BLaER1 treated with 17β-estradiol and CSF1 and Interleukin-3, amounts not matched to agents 10 nM and 100 nM (cell line): ENCODE results near the gene CNOT6L.
"Not testable (repeated sequence)": the region's sequence is repeated elsewhere in the genome, so short reads cannot be mapped to it uniquely, and the experiment has no call there.

Experiments used
- H3K27ac ChIP-seq, 11 experiments: shearing (Covaris generic); formaldehyde crosslinking; 2 replicates each; pipeline ENCODE4 v1.8.1; 2022
- H3K27me3 ChIP-seq, 11 experiments: shearing (Covaris generic); formaldehyde crosslinking; 2 replicates each; pipeline ENCODE4 v1.8.1; 2022
- H3K36me3 ChIP-seq, 11 experiments: shearing (Covaris generic); formaldehyde crosslinking; 2 replicates each; pipeline ENCODE4 v1.8.1; 2022
- H3K4me1 ChIP-seq, 10 experiments: shearing (Covaris generic); formaldehyde crosslinking; 2 replicates each; pipeline ENCODE4 v1.8.1; 2022
- H3K4me2 ChIP-seq, 11 experiments: shearing (Covaris generic); formaldehyde crosslinking; 2 replicates each; pipeline ENCODE4 v1.8.1; 2022
- H3K4me3 ChIP-seq, 10 experiments: shearing (Covaris generic); formaldehyde crosslinking; 2 replicates each; pipeline ENCODE4 v1.8.1; 2022
- H3K9ac ChIP-seq, 11 experiments: shearing (Covaris generic); formaldehyde crosslinking; 2 replicates each; pipeline ENCODE4 v1.8.1; 2022
- H3K9me3 ChIP-seq, 11 experiments: shearing (Covaris generic); formaldehyde crosslinking; replicated peaks in 1 of 11; 2 replicates each; pipeline ENCODE4 v1.8.1; 2022
- H4K20me1 ChIP-seq, 11 experiments: shearing (Covaris generic); formaldehyde crosslinking; 2 replicates each; pipeline ENCODE4 v1.8.1; 2022
- Cebpa-rat ChIP-seq, 11 experiments: shearing (Covaris generic); IDR thresholded peaks; 2 replicates each; pipeline ENCODE4 v1.8.1; 2022

The CNOT6L gene

DNA sequence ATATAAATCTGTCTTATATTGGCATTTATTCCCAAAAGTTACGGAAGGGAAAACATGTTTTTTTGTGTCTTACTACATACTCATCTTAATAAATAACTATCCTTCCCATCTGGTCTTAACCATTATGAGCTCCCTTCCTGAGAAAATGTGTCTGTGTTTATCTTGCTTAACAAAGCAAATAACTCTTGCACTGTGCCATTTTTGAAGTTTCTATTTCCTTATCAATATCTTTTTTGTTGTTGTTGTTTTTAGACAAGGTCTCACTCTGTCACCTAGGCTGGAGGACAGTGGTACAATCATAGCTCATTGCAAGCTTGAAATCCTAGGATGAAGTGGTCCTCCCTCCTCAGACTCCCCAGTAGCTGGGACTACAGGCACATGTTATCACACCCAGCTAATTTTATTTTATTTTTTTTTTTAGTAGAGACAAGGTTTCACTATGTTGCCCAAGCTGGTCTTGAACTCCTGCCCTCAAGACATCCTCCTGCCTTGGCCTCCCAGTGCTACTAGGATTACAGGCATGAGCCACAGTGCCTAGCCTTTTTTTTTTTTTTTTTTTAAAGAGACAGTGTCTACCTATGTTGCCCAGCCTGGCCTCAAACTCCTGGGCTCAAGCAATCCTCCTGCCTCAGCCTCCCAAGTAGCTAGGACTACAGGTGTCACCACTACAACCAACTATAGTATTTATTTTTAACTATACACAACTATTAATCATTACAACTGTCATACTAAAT, 36.9 kb downstream of the CNOT6L start:
- Histone ChIP-seq H3K4me2 (no peak overlapping the region), H3K9me3 (peaks cover 0 to 25% (median 17%) of the 10 kb centered on the region in 11 experiments; a peak in 18 of 22 replicates), H3K27ac (no peak overlapping the region), H3K27me3 (no peaks in the 10 kb centered on the region), H4K20me1 (peaks cover 2 to 98% (median 37%) of the 10 kb centered on the region in 11 experiments; a peak in 16 of 22 replicates), H3K4me3 (no peak overlapping the region), H3K9ac (no peak overlapping the region), H3K4me1 (peaks cover 0 to 5% (median 0%) of the 10 kb centered on the region in 10 experiments; a peak in 2 of 20 replicates), H3K36me3 (peaks cover 0 to 13% (median 0%) of the 10 kb centered on the region in 11 experiments; a peak in 6 of 22 replicates)
- TF ChIP-seq Cebpa-rat (IDR thresholded peaks at IDR 0.05) = no peak

DNA sequence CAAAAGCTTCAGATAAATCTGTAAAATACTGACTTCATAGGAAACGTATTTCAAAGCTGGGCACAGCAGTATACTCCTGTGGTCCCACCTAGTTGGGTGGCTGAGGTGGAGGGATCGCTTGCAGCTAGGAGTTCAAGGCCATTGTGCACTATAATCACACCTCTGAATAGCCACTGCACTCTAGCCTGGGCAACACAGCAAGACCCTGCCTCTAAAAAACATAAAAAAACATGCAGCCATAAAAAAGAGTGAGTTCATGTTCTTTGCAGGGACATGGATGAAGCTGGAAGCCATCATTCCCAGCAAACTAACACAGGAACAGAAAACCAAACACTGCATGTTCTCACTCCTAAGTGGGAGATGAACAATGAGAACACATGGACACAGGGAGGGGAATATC, 38.4 kb downstream of the CNOT6L start:
- Histone ChIP-seq H4K20me1 (peaks cover 0 to 98% (median 27%) of the 10 kb centered on the region in 11 experiments; a peak in 14 of 22 replicates), H3K36me3 (peaks cover 4 to 24% (median 9%) of the 10 kb centered on the region in 11 experiments; a peak in 17 of 22 replicates), H3K9me3 (peaks cover 0 to 25% (median 17%) of the 10 kb centered on the region in 11 experiments; a peak in 18 of 22 replicates)
- H3K4me3 ChIP-seq, H3K4me2 ChIP-seq, H3K4me1 ChIP-seq, H3K27me3 ChIP-seq, H3K9ac ChIP-seq, H3K27ac ChIP-seq: not testable (repeated sequence)

DNA sequence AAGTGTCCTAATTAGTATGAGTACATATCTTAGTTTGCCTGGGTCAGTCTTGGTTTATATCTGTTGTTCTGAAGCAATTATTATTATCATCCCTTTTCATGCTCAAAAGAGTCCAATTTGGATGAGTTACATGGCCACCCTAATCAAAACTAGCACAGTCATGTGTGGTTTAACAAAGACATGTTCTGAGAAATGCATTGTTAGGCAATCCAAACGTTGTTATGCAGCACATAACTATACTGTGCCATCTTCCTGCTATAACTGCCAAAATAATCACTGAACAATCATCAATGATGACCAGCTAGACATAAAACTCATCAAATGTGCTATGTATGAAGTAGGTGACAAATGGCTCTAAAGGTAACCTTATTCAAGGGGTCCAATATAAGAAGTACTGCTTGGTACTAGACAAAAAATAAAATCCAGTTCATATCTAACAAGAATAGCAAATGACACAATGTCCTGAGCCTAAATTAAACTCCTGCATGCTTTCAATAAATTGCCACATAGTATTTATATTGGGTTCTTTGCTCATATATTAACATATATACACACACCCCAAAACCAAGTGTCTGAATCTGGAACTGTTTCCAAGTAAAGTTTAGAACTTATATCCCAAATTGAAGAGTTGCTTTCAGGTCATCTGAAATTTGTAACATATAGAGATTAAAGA, 41.9 kb downstream of the CNOT6L start:
- Histone ChIP-seq H3K9ac (no peak overlapping the region), H3K4me3 (no peak overlapping the region), H3K27ac (no peak overlapping the region), H4K20me1 (peaks cover 0 to 81% (median 7%) of the 10 kb centered on the region in 11 experiments; a peak in 10 of 22 replicates), H3K4me2 (no peak overlapping the region), H3K27me3 (no peaks in the 10 kb centered on the region), H3K4me1 (peaks cover 0 to 5% (median 0%) of the 10 kb centered on the region in 10 experiments; a peak in 1 of 20 replicates), H3K36me3 (peaks cover 29 to 49% (median 38%) of the 10 kb centered on the region in 11 experiments), H3K9me3 (peaks cover 0 to 25% (median 17%) of the 10 kb centered on the region in 11 experiments; a peak in 18 of 22 replicates)
- TF ChIP-seq Cebpa-rat (IDR thresholded peaks at IDR 0.05) = no peak

DNA sequence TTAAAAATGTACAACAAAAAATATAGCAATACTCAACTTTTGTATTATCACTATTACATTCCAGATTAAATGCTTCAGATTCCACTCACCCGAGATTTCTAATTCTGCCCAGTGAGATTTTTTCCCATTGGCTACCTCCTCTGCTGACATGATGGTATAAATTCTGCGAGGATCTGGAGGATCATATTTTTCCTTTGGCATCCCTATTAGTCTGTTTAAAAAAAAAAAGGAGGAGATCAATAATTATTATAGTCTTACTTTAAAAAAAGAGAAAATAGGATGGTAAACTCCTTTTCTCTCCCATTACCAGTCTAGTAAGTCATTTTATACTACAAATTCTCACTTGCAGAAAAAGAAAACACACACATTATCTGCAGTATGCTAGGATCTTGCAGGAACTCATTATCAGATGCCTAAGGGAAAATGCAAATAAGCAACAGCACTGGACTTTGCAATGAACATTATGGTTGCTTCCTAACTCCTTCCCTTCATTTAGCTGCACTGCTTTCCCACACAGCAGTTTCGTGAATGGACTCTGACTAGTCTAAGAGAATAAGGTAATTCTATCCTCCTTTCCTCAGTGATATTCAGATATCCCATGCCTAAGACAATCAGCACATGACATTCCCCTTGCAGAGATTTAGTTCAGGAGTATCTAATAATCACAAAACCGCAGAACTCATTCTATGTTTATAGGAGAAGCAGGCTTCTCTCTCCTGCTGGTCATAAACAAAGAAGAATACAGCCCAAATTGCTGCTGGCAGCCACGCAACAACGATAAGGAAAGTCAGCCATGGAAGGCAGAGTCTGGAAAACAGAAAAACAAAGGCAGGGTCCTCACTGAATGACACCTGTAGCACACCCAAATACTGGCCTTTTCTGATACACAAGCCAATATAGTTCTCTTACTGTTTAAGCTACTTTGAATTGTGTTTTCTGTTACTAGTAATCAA, 42.7 kb downstream of the CNOT6L start:
- H3K9me3 ChIP-seq = peaks cover 0 to 25% (median 17%) of the 10 kb centered on the region in 11 experiments; a peak in 18 of 22 replicates
- H3K4me2 ChIP-seq = no peak overlapping the region
- peaks cover 0 to 73% (median 5%) of the 10 kb centered on the region in 11 experiments; a peak in 8 of 22 replicates for H4K20me1 ChIP-seq
- H3K36me3 ChIP-seq = peaks cover 36 to 56% (median 45%) of the 10 kb centered on the region in 11 experiments
- H3K27ac ChIP-seq = no peak overlapping the region
- H3K27me3 ChIP-seq = no peaks in the 10 kb centered on the region
- TF ChIP-seq Cebpa-rat (IDR thresholded peaks at IDR 0.05) = no peak
- peaks cover 0 to 5% (median 0%) of the 10 kb centered on the region in 10 experiments; a peak in 1 of 20 replicates for H3K4me1 ChIP-seq
- no peak overlapping the region for H3K9ac ChIP-seq
- H3K4me3 ChIP-seq = no peak overlapping the region

DNA sequence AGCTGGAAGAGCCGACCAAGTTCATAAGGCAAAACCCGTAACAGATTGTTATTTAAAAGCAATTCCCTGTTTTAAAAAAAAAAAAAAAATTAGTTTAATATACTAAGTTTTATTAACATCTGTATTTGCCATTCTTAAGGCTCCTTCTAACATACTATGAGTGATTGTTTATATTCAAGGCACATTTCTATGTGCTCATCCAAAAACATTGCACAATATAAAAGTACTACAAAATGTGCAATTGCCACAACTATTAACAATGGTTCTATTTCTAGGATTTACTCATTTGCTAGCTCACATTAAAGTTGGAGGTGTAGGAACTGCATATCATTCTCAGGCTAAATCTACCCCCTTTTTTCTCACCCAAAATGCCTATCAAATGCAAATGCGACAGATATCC, 46.1 kb downstream of the CNOT6L start:
- peaks cover 0 to 46% (median 5%) of the 10 kb centered on the region in 11 experiments; a peak in 8 of 22 replicates for H4K20me1 ChIP-seq
- no peak overlapping the region for H3K4me2 ChIP-seq
- peaks cover 0 to 8% (median 0%) of the 10 kb centered on the region in 11 experiments; a peak in 7 of 22 replicates for H3K9me3 ChIP-seq
- H3K9ac ChIP-seq = no peak overlapping the region
- peaks cover 59 to 84% (median 69%) of the 10 kb centered on the region in 11 experiments for H3K36me3 ChIP-seq
- peaks cover 0 to 4% (median 0%) of the 10 kb centered on the region in 10 experiments; a peak in 1 of 20 replicates for H3K4me1 ChIP-seq
- H3K27me3 ChIP-seq = no peaks in the 10 kb centered on the region
- H3K4me3 ChIP-seq = no peak overlapping the region
- no peak overlapping the region for H3K27ac ChIP-seq
- no peak for TF ChIP-seq Cebpa-rat (IDR thresholded peaks at IDR 0.05)

DNA sequence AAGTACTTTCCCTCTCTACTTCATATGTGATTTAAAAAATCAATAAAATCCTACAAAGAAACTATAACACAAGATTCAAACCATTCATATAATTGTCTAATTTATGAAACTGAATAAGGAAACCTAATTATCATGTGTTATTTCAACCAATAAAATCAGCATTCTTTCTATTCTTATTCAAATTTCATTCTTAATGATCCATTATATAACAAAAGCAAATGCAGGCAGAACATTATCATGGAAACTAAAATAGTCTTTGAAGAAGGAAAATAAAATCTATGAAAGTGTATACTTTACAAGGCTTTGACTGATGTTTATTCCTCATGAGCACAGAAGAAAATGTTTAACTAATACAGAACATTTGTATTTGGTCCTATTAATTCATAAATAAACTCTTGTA, 47.6 kb downstream of the CNOT6L start:
- H3K36me3 ChIP-seq = peaks cover 66 to 96% (median 77%) of the 10 kb centered on the region in 11 experiments
- no peak overlapping the region for H3K4me2 ChIP-seq
- H4K20me1 ChIP-seq = peaks cover 0 to 31% (median 2%) of the 10 kb centered on the region in 11 experiments; a peak in 7 of 22 replicates
- H3K27me3 ChIP-seq = no peaks in the 10 kb centered on the region
- no peak for TF ChIP-seq Cebpa-rat (IDR thresholded peaks at IDR 0.05)
- H3K9ac ChIP-seq = no peak overlapping the region
- H3K27ac ChIP-seq = no peak overlapping the region
- no peak overlapping the region for H3K4me3 ChIP-seq
- no peaks in the 10 kb centered on the region for H3K4me1 ChIP-seq
- peaks cover 0 to 8% (median 0%) of the 10 kb centered on the region in 11 experiments; a peak in 7 of 22 replicates for H3K9me3 ChIP-seq

DNA sequence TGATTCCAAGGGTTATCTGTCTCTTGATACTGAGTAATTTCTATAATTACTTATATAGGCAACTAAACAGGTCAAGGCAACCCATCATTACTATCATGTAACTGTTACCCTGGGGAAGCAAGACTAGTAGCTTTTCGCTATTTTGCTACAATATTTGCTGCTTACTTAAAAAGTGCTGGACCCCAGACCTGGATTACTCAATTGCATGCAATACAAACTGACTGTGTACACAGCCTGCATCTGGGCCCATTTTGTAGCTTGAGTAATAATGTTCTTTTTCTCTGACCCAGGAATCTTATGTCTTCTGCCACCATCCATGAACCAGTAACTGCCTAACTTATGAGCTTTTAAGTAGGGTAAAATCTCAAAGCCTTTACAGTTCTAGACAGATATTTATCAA, 53.4 kb downstream of the CNOT6L start:
- no peak for TF ChIP-seq Cebpa-rat (IDR thresholded peaks at IDR 0.05)
- H3K4me2 ChIP-seq = no peak overlapping the region
- peaks cover 38 to 50% (median 42%) of the 10 kb centered on the region in 11 experiments for H3K9me3 ChIP-seq
- peaks cover 66 to 99% (median 83%) of the 10 kb centered on the region in 11 experiments for H3K36me3 ChIP-seq
- no peaks in the 10 kb centered on the region for H3K4me1 ChIP-seq
- H4K20me1 ChIP-seq = peaks cover 0 to 5% (median 0%) of the 10 kb centered on the region in 11 experiments; a peak in 1 of 22 replicates
- H3K27me3 ChIP-seq = no peaks in the 10 kb centered on the region
- no peak overlapping the region for H3K9ac ChIP-seq
- no peak overlapping the region for H3K4me3 ChIP-seq
- no peak overlapping the region for H3K27ac ChIP-seq

DNA sequence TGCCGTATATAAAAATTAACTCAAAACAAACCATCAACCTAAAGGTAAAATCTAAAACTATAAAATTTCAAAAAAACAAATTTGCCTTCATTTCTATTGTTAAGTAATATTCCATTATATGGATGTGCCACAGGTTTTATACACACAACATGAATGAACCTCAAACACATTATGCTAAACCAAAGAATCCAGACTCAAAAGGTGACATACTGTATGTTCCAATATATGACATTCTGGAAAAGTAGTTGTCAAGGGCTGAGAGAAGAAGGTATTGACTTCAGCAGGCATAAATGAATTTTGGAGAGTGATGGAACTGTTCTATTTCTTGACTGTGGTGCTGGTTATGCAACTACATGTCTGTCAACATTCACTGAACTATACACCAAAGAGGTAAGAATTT, 56.6 kb downstream of the CNOT6L start:
- no peaks in the 10 kb centered on the region for H3K4me1 ChIP-seq
- TF ChIP-seq Cebpa-rat (IDR thresholded peaks at IDR 0.05) = no peak
- peaks cover 41 to 58% (median 53%) of the 10 kb centered on the region in 11 experiments for H3K9me3 ChIP-seq
- H3K27me3 ChIP-seq = no peaks in the 10 kb centered on the region
- H3K27ac ChIP-seq = no peak overlapping the region
- H3K4me2 ChIP-seq = no peak overlapping the region
- H3K9ac ChIP-seq = no peak overlapping the region
- H3K36me3 ChIP-seq = peaks cover 79 to 100% (median 90%) of the 10 kb centered on the region in 11 experiments
- no peak overlapping the region for H3K4me3 ChIP-seq
- H4K20me1 ChIP-seq = peaks cover 0 to 14% (median 0%) of the 10 kb centered on the region in 11 experiments; a peak in 3 of 22 replicates
